Stimulated activated CD4-positive, alpha-beta T cell treated with anti-CD3 and anti-CD28 coated beads, Interleukin-12 subunit alpha, Interleukin-12 subunit beta, amount 100 ng/mL, for 4 hours (primary cell): ENCODE results near the gene MTG2.

Source experiments
- DNase-seq: peaks from one replicate; pipeline ENCODE4 v3.0.0-alpha.2; 2020

MTG2 gene

DNA sequence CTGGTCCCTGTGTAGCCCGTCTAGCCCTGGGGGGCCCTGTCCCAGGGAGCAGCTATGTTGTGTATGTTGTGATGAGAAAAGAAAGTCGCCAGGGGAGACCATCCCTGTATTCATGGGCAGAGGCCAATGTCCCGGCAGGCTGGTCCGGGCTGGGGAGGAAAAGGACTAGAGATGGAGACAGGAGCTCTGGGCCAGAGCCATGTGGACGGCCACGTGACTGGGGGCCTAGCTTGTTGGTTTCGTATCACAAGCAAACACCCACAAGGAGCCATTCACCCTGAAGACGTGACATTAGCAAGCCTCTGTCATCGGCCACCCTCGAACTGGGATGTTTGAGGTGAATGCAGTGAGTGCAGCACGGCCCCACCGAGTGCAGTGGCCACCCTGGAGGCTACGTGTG, 40.1 kb downstream of the MTG2 start:
- no peak for DNase-seq

- no peak for DNase-seq
Observed at GRCh38 chr20:62223571-62223970, 40.7 kb downstream of the MTG2 start.

DNA sequence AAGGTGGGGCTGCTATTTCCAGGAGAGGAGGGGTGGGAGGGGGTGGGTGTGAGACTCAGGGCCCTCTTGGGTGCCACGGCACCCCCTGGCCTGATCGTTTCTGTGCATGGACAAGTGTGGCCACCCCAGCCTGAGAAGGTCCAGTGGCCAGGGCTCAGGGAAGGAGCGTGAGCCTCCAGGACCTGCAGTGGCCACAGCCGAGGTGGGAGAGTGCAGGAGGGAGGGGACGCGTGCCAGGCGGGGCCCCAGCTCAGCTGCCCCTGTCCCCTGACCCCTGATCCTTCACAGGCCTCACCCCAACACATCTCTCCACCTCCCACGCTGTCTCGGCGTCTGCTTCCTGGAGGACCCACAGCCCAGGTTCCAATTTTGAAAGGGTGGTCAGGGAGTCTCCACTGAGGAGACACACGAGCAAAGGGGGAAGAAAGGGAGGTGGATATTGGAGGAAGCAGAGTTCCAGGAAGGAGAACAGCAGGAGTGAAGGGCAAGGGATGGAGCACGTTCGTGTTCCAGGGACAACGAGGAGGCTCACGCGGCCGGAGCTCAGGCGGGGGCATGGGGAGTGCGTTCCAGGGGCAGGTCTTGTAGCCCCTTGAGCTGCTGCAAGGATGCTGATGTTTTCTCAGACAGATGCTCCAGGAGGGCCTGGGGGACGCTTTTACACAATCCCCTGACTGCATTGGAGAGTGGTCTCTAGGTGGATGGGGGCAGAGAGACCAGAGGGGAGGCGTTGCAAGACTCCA, 41.5 kb downstream of the MTG2 start:
- no peak for DNase-seq

- DNase-seq, result no peak
Observed at GRCh38 chr20:62225026-62225425, 42.2 kb downstream of the MTG2 start.

DNA sequence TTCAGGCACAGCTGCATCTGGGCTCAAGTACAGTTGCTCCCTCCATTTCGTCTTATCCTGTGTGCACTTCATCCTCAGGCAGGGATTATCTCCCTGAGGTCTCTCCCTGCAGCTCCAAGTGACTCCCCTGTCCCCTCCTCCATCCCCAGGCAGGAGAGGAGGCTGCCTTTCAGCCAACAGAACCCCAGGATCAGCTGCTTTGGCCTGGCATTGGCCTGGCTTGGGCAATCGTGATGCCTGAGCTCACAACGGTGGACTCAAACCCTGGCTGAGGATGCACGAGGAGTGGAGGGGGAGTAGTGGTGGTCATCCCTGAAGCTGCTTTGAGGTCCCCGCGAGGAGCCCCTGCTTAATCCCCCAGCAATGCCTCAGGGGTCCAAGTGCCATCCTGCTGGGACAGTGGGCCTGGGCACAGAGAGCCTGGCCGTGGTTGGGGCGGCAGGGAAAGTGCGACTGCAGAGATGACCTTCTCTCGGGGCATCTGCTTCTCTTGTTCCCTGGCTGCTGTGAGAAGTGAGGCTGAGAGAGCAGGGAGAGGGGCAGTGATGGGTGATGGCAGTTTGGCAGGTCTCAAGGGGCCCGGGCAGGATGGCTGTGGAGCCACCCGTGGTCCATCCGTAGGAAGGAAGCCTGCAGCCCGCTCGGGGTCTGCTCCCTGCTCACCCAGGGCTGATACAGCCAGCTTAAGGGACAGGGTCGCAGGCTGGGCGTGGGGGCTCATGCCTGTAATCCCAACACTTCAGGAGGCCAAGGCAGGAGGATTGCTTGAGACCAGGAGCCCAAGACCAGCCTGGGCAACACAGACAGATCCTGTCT, 43.2 kb downstream of the MTG2 start:
- DNase-seq, result no peak

- DNase-seq, result no peak
Observed at GRCh38 chr20:62226707-62227590, 44.1 kb downstream of the MTG2 start.

DNA sequence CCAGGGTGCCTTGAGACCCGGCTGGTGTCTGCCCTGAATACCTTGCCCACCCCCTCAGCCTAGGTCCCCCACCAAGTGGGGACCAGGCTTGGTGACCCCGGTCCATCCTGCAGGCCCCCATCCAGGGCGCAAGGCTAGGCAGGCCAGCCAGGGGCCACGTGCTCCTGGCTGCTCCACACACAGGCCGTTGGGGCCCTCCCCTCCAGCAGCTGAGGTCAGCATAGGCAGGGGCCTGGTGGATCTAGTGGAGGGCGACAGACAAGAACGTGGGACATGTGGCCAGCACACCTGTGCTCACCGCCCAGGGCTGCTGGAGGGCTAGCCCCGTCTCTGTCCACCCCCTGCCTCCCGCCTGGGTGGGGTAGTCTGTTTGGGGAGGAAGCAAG, 44.8 kb downstream of the MTG2 start:
- DNase-seq, result no peak

- no peak for DNase-seq
Observed at GRCh38 chr20:62227977-62228958, 45.4 kb downstream of the MTG2 start.

GRCh38 chr20:62228982-62229545, 46.2 kb downstream of the MTG2 start:
- no peak for DNase-seq

GRCh38 chr20:62229667-62230066, 46.8 kb downstream of the MTG2 start:
- no peak for DNase-seq

GRCh38 chr20:62230276-62230675, 47.4 kb downstream of the MTG2 start:
- no peak for DNase-seq

GRCh38 chr20:62230696-62231095, 47.9 kb downstream of the MTG2 start:
- no peak for DNase-seq

GRCh38 chr20:62231292-62231691, 48.5 kb downstream of the MTG2 start:
- DNase-seq, result no peak

DNA sequence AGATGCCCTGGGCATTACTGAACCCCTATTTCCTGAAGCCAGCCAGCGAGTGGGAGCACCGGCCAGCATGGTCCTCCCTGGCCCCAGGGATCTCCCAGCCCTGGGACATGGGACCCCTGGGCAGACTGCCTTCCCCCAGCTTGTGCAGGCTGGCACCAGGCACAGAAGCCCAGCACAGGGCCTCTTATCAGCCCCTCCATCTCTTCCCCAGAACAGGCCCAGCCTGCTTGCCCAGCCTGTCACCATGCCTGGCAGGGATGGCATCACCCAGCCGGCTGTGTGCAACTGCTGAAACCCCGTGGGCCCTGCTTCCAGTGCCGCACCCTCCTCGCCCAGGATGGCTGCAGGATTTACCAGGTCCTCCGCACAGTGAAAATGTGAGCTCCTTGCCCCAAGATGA, 49.4 kb downstream of the MTG2 start:
- DNase-seq, result no peak

- DNase-seq, result no peak
Observed at GRCh38 chr20:62232770-62233645, 50.2 kb downstream of the MTG2 start.

GRCh38 chr20:62233684-62234083, 50.9 kb downstream of the MTG2 start:
- no peak for DNase-seq

GRCh38 chr20:62234339-62234738, 51.5 kb downstream of the MTG2 start:
- DNase-seq, result no peak

DNA sequence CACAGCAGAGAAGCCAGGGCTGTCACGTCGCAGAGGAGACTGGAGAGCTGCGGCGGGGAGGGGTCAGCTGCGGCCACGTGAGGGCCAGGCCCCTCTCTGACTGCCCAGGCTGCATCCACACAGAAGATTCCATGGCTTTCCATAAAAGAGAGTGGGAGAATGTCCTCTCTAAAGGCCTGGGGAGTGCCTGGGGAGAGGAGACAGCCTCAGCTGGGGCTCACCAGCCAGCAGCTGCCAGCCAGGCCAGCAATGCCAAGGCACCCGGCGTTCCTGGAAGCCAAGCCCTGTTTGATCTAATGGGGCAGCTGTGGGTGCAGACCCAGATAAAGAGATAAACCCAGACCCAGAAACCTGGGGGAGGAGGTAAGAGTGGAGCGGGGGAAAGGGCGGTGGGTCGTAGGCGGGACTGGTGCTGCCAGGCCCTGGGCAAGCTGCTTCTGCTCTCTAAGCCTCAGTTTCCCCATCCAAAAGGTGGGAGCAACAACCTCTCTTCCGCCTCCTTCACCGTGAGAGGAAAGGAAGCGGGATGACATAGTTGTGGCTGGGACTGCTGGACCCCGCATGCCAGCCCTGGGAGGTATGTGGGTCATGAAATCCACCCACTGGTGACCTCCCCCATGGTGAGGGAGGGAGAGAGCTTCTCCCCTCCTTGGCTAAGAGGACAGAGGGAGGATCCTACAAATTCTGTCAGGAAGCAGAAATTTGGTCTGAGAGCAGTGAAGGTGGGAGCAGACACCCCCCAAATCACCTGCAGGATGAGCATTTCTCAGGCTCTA, 52.4 kb downstream of the MTG2 start:
- no peak for DNase-seq

GRCh38 chr20:62235777-62236157, 52.9 kb downstream of the MTG2 start:
- no peak for DNase-seq

- DNase-seq, result no peak
Observed at GRCh38 chr20:62236200-62236599, 53.4 kb downstream of the MTG2 start.
